Breast epithelium (tissue), 3 donors: Measurements from ENCODE around the gene POU5F1.

ENCODE experiments used
- POLR2A ChIP-seq: fragments of 450-650 bp; IDR thresholded peaks from one replicate; pipeline ENCODE4 v1.6.1; 2016; ENCODE audit warnings: antibody characterized with exemption, mild to moderate bottlenecking, moderate library complexity
- POLR2AphosphoS5 ChIP-seq, 3 donors: sonication (generic); formaldehyde crosslinking; IDR thresholded peaks; one replicate each; pipeline ENCODE4 v1.6.1; 2017; ENCODE audit warnings: antibody characterized with exemption in 3 of 3
- TF ChIP-seq, protein P1 (sequence below), 3 donors: fragments of 450-650 bp; IDR thresholded peaks; one replicate each; pipeline ENCODE4 v1.5.1; 2016 to 2017; ENCODE audit warnings: antibody characterized with exemption in 3 of 3, mild to moderate bottlenecking in 3 of 3, moderate library complexity in 3 of 3

DNA sequence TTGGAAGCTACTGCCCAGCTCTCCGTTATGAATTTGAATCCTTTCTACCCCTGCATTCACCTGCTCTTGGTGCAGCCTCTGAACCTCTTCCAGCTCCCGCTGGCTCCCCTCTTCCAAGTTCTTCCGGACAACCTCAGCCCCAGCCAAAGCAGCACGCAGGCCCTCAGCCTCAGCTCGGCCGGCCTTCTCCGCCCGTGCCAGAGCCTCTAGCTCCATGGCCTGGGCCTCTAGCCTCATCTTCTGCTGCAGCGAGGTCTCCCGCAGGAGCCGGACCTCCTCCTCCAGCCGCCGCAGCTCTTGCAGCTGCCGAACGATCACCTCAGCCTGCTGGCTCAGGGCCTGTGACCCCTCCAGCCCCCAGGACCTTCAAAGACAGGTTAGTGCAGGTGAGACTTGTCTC is 16.0 kb downstream of the POU5F1 start:
- TF ChIP-seq, protein P1, sequence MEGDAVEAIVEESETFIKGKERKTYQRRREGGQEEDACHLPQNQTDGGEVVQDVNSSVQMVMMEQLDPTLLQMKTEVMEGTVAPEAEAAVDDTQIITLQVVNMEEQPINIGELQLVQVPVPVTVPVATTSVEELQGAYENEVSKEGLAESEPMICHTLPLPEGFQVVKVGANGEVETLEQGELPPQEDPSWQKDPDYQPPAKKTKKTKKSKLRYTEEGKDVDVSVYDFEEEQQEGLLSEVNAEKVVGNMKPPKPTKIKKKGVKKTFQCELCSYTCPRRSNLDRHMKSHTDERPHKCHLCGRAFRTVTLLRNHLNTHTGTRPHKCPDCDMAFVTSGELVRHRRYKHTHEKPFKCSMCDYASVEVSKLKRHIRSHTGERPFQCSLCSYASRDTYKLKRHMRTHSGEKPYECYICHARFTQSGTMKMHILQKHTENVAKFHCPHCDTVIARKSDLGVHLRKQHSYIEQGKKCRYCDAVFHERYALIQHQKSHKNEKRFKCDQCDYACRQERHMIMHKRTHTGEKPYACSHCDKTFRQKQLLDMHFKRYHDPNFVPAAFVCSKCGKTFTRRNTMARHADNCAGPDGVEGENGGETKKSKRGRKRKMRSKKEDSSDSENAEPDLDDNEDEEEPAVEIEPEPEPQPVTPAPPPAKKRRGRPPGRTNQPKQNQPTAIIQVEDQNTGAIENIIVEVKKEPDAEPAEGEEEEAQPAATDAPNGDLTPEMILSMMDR (IDR thresholded peaks at IDR 0.05) = no peak
- TF ChIP-seq POLR2A (no peak), POLR2AphosphoS5 (IDR thresholded peaks at IDR 0.05) (no peak)
